HepG2 (cell line): ENCODE results near the gene GAS5. TPM values are rescaled to one million over a fixed set of nuclear protein-coding genes. Genes with fewer than 3 reads are reported as not detected.

ENCODE experiments used
- KLF6 ChIP-seq: IDR thresholded peaks from 2 replicates; pipeline ENCODE4 v1.8.0; 2016; ENCODE audit warnings: missing biosample characterization, missing genetic modification reagents
- MED1 ChIP-seq: sonication (generic); formaldehyde crosslinking; IDR thresholded peaks from 2 replicates; pipeline ENCODE4 v1.4.0; 2020; ENCODE audit warnings: missing genetic modification reagents
- NCOA1 ChIP-seq: sonication (generic); formaldehyde crosslinking; IDR thresholded peaks from 2 replicates; pipeline ENCODE4 v1.9.0; 2021; ENCODE audit warnings: missing genetic modification reagents
- PHF21A ChIP-seq: sonication (generic); formaldehyde crosslinking; IDR thresholded peaks from 2 replicates; pipeline ENCODE4 v1.5.0; 2020; ENCODE audit warnings: mild to moderate bottlenecking, missing genetic modification reagents
- RFXAP ChIP-seq: sonication (generic); formaldehyde crosslinking; IDR thresholded peaks from 2 replicates; pipeline ENCODE4 v1.4.0; 2020; ENCODE audit warnings: missing genetic modification reagents, borderline replicate concordance
- TIGD3 ChIP-seq: sonication (generic); formaldehyde crosslinking; IDR thresholded peaks from 2 replicates; pipeline ENCODE4 v1.5.1; 2020; ENCODE audit warnings: mild to moderate bottlenecking, missing genetic modification reagents, borderline replicate concordance
- ZNF30 ChIP-seq: sonication (generic); formaldehyde crosslinking; IDR thresholded peaks from 2 replicates; pipeline ENCODE4 v1.5.0; 2020; ENCODE audit warnings: mild to moderate bottlenecking, missing genetic modification reagents
- ZNF468 ChIP-seq: sonication (generic); formaldehyde crosslinking; IDR thresholded peaks from 2 replicates; pipeline ENCODE4 v1.8.0; 2022; ENCODE audit warnings: mild to moderate bottlenecking, moderate library complexity, missing genetic modification reagents
- ZNF543 ChIP-seq: sonication (generic); formaldehyde crosslinking; IDR thresholded peaks from 2 replicates; pipeline ENCODE4 v1.4.0; 2020; ENCODE audit warnings: mild to moderate bottlenecking, missing genetic modification reagents
- ZNF550 ChIP-seq: sonication (generic); formaldehyde crosslinking; IDR thresholded peaks from 2 replicates; pipeline ENCODE4 v1.4.0; 2020; ENCODE audit warnings: mild to moderate bottlenecking, missing genetic modification reagents, borderline replicate concordance
- polyA plus RNA-seq, 8 experiments: library from polyadenylated mRNA; depleted of rRNA in 3 of 8; stranded (reverse) in 7 of 8; unstranded in 1 of 8; fragments of >200 nt; fragmentation: Illumina TruSeq in 4 of 8; extraction: Trizol in 4 of 8; gene quantifications; 2 replicates each; pipeline versions ENCODE4 v1.2.1 to v1.2.3, GENCODE V29; 2011 to 2016; ENCODE audit warnings: low read depth in 4 of 8, missing spikeins in 1 of 8, mixed read lengths in 1 of 8; ENCODE audit not compliant: insufficient read depth in 1 of 8
- total RNA-seq, 5 experiments: library from RNA; depleted of rRNA; stranded (reverse); fragments of >200 nt; fragmentation: Illumina TruSeq; extraction: Trizol; gene quantifications; 2 replicates each; pipeline ENCODE4 v1.2.3, GENCODE V29; 2016; ENCODE audit warnings: low read depth in 1 of 5
- TF ChIP-seq, protein P1 (sequence below): sonication (generic); formaldehyde crosslinking; IDR thresholded peaks from 2 replicates; pipeline ENCODE4 v1.4.0; 2020; ENCODE audit warnings: missing genetic modification reagents
- TF ChIP-seq, protein P2 (sequence below): sonication (generic); formaldehyde crosslinking; IDR thresholded peaks from one replicate; pipeline ENCODE4 v1.5.1; 2020; ENCODE audit warnings: mild to moderate bottlenecking, missing genetic modification reagents; ENCODE audit errors: not compliant biosample characterization
- TF ChIP-seq, protein P3 (sequence below): IDR thresholded peaks from 2 replicates; pipeline ENCODE4 v1.6.1; 2016; ENCODE audit warnings: low read depth

GAS5 gene
- total and polyA plus RNA-seq, 2 of the 13 experiments (the other 11 are each of a cell fraction or from before 2014, with no cell fraction given): 352 to 738 TPM

DNA sequence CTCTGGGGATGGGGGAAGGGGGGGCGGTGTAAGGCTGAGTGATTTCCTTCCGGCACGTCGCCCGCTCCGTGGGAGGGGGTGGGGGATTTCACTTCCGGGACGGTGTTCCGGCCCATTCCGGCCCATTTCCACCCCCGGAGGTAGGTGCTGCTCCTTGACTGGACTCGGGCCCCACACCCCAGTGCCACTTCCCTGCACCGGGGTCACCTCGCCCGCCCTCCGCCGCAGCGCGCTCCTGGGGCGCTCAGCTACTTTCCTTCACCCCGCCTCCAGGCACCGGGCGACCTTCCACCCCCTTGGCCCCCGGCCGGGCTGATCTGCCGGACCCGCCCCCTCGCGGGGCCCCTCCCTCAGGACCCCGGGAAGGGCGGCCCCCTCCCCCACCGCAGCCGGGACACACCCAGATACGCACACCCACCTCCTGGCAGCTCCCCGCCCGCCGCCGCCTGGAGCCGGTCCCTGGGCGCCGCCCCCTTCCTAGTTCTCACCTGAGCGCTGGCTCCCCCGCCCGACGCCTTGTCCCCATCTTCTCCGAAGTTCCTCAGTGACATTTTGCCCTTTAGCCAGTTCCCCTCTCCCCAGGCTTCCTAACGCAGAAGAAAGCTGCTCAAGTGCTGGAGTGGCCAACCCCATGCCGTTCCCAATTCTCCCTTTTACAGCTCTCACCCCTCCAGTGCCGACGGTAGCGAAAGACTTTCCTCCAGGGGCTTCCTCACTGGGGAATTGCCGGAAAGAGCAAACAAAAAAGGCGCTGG, 654 bp upstream of the GAS5 start, which contains the start of gene ZBTB37 (continued):
- TF ChIP-seq ZNF543 (CRISPR knock-in tag) (no peak), KLF6 (CRISPR knock-in tag) (0 out of 2 replicates have a peak, but pooled peaks have one; percentile 46), ZNF468 (CRISPR knock-in tag) (no peak), ZNF30 (no peak), RFXAP (0 out of 2 replicates have a peak, but pooled peaks have one; percentile 21), TIGD3 (CRISPR knock-in tag) (no peak), MED1 (CRISPR knock-in tag) (peak; percentile 29; the same call in 1 of the 2 replicates), NCOA1 (CRISPR knock-in tag) (no peak), ZNF550 (CRISPR knock-in tag) (no peak), PHF21A (CRISPR knock-in tag) (peak; percentile 55; the same call in 1 of the 2 replicates)
- TF ChIP-seq, protein P1, sequence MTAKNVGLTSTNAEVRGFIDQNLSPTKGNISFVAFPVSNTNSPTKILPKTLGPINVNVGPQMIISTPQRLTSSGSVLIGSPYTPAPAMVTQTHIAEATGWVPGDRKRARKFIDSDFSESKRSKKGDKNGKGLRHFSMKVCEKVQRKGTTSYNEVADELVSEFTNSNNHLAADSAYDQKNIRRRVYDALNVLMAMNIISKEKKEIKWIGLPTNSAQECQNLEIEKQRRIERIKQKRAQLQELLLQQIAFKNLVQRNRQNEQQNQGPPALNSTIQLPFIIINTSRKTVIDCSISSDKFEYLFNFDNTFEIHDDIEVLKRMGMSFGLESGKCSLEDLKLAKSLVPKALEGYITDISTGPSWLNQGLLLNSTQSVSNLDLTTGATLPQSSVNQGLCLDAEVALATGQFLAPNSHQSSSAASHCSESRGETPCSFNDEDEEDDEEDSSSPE (CRISPR knock-in tag): 0 out of 2 replicates have a peak, but pooled peaks have one; percentile 6
- TF ChIP-seq, protein P2, sequence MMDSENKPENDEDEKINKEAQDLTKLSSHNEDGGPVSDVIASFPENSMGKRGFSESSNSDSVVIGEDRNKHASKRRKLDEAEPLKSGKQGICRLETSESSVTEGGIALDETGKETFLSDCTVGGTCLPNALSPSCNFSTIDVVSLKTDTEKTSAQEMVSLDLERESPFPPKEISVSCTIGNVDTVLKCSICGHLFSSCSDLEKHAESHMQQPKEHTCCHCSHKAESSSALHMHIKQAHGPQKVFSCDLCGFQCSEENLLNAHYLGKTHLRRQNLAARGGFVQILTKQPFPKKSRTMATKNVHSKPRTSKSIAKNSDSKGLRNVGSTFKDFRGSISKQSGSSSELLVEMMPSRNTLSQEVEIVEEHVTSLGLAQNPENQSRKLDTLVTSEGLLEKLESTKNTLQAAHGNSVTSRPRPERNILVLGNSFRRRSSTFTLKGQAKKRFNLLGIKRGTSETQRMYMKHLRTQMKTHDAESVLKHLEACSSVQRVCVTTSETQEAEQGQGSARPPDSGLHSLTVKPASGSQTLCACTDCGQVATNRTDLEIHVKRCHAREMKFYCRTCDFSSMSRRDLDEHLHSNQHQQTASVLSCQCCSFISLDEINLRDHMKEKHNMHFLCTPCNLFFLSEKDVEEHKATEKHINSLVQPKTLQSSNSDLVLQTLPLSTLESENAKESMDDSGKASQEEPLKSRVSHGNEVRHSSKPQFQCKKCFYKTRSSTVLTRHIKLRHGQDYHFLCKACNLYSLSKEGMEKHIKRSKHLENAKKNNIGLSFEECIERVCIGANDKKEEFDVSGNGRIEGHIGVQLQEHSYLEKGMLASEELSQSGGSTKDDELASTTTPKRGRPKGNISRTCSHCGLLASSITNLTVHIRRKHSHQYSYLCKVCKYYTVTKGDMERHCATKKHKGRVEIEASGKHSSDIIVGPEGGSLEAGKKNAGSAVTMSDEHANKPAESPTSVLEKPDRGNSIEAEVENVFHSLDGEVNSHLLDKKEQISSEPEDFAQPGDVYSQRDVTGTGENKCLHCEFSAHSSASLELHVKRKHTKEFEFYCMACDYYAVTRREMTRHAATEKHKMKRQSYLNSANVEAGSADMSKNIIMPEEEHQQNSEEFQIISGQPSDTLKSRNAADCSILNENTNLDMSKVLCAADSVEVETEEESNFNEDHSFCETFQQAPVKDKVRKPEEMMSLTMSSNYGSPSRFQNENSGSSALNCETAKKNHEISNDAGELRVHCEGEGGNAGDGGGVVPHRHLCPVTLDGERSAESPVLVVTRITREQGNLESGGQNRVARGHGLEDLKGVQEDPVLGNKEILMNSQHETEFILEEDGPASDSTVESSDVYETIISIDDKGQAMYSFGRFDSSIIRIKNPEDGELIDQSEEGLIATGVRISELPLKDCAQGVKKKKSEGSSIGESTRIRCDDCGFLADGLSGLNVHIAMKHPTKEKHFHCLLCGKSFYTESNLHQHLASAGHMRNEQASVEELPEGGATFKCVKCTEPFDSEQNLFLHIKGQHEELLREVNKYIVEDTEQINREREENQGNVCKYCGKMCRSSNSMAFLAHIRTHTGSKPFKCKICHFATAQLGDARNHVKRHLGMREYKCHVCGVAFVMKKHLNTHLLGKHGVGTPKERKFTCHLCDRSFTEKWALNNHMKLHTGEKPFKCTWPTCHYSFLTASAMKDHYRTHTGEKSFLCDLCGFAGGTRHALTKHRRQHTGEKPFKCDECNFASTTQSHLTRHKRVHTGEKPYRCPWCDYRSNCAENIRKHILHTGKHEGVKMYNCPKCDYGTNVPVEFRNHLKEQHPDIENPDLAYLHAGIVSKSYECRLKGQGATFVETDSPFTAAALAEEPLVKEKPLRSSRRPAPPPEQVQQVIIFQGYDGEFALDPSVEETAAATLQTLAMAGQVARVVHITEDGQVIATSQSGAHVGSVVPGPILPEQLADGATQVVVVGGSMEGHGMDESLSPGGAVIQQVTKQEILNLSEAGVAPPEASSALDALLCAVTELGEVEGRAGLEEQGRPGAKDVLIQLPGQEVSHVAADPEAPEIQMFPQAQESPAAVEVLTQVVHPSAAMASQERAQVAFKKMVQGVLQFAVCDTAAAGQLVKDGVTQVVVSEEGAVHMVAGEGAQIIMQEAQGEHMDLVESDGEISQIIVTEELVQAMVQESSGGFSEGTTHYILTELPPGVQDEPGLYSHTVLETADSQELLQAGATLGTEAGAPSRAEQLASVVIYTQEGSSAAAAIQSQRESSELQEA (CRISPR knock-in tag): no peak
- TF ChIP-seq, protein P3, sequence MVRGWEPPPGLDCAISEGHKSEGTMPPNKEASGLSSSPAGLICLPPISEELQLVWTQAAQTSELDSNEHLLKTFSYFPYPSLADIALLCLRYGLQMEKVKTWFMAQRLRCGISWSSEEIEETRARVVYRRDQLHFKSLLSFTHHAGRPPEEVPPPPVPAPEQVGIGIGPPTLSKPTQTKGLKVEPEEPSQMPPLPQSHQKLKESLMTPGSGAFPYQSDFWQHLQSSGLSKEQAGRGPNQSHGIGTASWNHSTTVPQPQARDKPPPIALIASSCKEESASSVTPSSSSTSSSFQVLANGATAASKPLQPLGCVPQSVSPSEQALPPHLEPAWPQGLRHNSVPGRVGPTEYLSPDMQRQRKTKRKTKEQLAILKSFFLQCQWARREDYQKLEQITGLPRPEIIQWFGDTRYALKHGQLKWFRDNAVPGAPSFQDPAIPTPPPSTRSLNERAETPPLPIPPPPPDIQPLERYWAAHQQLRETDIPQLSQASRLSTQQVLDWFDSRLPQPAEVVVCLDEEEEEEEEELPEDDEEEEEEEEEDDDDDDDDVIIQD: no peak
